ENCODE data around the gene SYT8.

Gene SYT8

GRCh38 chr11:1840780-1841480 lies 6.1 kb downstream of the SYT8 start:
- H3K27ac Mint-ChIP-seq = peak overlapping the region in 1 of 3 experiments; percentile 21
- no peak for TF ChIP-seq CTCF (IDR thresholded peaks at IDR 0.05; ENCODE audit: unreplicated experiment in 3 of 3)
- no peaks in the 10 kb centered on the region for H3K9me3 Mint-ChIP-seq

GRCh38 chr11:1841511-1842148 lies 6.8 kb downstream of the SYT8 start:
- Mint-ChIP-seq H3K4me3 (no peak overlapping the region), H3K36me3 (ENCODE audit: low read depth) (no peaks in the 10 kb centered on the region), H3K4me1 (peaks cover 22% of the 10 kb centered on the region), H3K27me3 (ENCODE audit: low read depth) (peaks cover 6% of the 10 kb centered on the region), H3K9me3 (no peaks in the 10 kb centered on the region), H3K27ac (peak overlapping the region in 1 of 3 experiments; percentile 21)
- no peak for TF ChIP-seq CTCF (IDR thresholded peaks at IDR 0.05; ENCODE audit: unreplicated experiment in 3 of 3)

More at GRCh38 chr11:1840780-1841480, 6.1 kb downstream of the SYT8 start:
- peaks cover 19% of the 10 kb centered on the region for H3K4me1 Mint-ChIP-seq
- no peaks in the 10 kb centered on the region for H3K36me3 Mint-ChIP-seq (ENCODE audit: low read depth)
- H3K4me3 Mint-ChIP-seq = peak overlapping the region in 1 of 3 experiments; percentile 61
- H3K27me3 Mint-ChIP-seq (ENCODE audit: low read depth) = peaks cover 6% of the 10 kb centered on the region

- H3K27ac Mint-ChIP-seq = no peak overlapping the region
- H3K4me1 Mint-ChIP-seq = peaks cover 28% of the 10 kb centered on the region
- peaks cover 6% of the 10 kb centered on the region for H3K27me3 Mint-ChIP-seq (ENCODE audit: low read depth)
- no peaks in the 10 kb centered on the region for H3K36me3 Mint-ChIP-seq (ENCODE audit: low read depth)
- TF ChIP-seq CTCF (IDR thresholded peaks at IDR 0.05; ENCODE audit: unreplicated experiment in 3 of 3) = no peak
- H3K4me3 Mint-ChIP-seq = no peak overlapping the region
- no peaks in the 10 kb centered on the region for H3K9me3 Mint-ChIP-seq
These were observed 7.6 kb downstream of the SYT8 start for GRCh38 chr11:1842149-1843097.

- Mint-ChIP-seq H3K27ac (peak overlapping the region; percentile 69 to 70 (median 69)), H3K36me3 (ENCODE audit: low read depth) (no peaks in the 10 kb centered on the region), H3K4me3 (no peak overlapping the region), H3K4me1 (peaks cover 31% of the 10 kb centered on the region), H3K27me3 (ENCODE audit: low read depth) (peaks cover 6% of the 10 kb centered on the region), H3K9me3 (no peaks in the 10 kb centered on the region)
- TF ChIP-seq CTCF (IDR thresholded peaks at IDR 0.05; ENCODE audit: unreplicated experiment in 3 of 3) = no peak
These were observed 8.3 kb downstream of the SYT8 start for GRCh38 chr11:1843098-1843473.

GRCh38 chr11:1843796-1844195 lies 9.0 kb downstream of the SYT8 start:
- no peak overlapping the region for H3K4me3 Mint-ChIP-seq
- TF ChIP-seq CTCF (IDR thresholded peaks at IDR 0.05; ENCODE audit: unreplicated experiment in 3 of 3) = no peak
- peak overlapping the region; percentile 69 to 70 (median 69) for H3K27ac Mint-ChIP-seq
- no peaks in the 10 kb centered on the region for H3K36me3 Mint-ChIP-seq (ENCODE audit: low read depth)
- peaks cover 31% of the 10 kb centered on the region for H3K4me1 Mint-ChIP-seq
- H3K27me3 Mint-ChIP-seq (ENCODE audit: low read depth) = peaks cover 6% of the 10 kb centered on the region
- H3K9me3 Mint-ChIP-seq = no peaks in the 10 kb centered on the region
